ENCODE data around the gene BRPF1. TPM values are rescaled to one million over a fixed set of nuclear protein-coding genes. Genes with fewer than 3 reads are reported as not detected.
"Not testable (repeated sequence)": the region's sequence is repeated elsewhere in the genome, so short reads cannot be mapped to it uniquely, and the experiment has no call there.

The BRPF1 gene
- total RNA-seq, 6 experiments from 2014 or later, result 3.5 to 5.4 (median 5.1) TPM

- Histone ChIP-seq H3K9me3 (no peaks in the 10 kb centered on the region), H3K27me3 (no peaks in the 10 kb centered on the region)
- intact Hi-C loops (cut with DNase I), result no loop called here
Measured at GRCh38 chr3:9770276-9770812, 38.8 kb downstream of the BRPF1 start.

GRCh38 chr3:9771007-9771406 lies 39.5 kb downstream of the BRPF1 start:
- Histone ChIP-seq H3K27ac (peak overlapping the region in 2 of 3 donors; percentile 41 to 81), H3K4me3 (peak overlapping the region in 2 of 3 donors; percentile 65 to 77), H3K4me1 (peaks cover 0 to 18% (median 4%) of the 10 kb centered on the region in 4 donors)
- H3K36me3 ChIP-seq; H3K9me3 ChIP-seq; DNase-seq; intact Hi-C loops (cut with DNase I); H3K27me3 ChIP-seq; ATAC-seq: not testable (repeated sequence)
- whole genome bisulfite sequencing (ENCODE audit: insufficient coverage, low coverage, low lambda C conversion rate, missing lambda C conversion rate), result 50% methylated on average over 1 of the region's 2 CpGs

More at GRCh38 chr3:9770276-9770812, 38.8 kb downstream of the BRPF1 start:
- TF ChIP-seq POLR2A (IDR thresholded peaks at IDR 0.05), result no peak
- TF ChIP-seq, protein P1, sequence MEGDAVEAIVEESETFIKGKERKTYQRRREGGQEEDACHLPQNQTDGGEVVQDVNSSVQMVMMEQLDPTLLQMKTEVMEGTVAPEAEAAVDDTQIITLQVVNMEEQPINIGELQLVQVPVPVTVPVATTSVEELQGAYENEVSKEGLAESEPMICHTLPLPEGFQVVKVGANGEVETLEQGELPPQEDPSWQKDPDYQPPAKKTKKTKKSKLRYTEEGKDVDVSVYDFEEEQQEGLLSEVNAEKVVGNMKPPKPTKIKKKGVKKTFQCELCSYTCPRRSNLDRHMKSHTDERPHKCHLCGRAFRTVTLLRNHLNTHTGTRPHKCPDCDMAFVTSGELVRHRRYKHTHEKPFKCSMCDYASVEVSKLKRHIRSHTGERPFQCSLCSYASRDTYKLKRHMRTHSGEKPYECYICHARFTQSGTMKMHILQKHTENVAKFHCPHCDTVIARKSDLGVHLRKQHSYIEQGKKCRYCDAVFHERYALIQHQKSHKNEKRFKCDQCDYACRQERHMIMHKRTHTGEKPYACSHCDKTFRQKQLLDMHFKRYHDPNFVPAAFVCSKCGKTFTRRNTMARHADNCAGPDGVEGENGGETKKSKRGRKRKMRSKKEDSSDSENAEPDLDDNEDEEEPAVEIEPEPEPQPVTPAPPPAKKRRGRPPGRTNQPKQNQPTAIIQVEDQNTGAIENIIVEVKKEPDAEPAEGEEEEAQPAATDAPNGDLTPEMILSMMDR (IDR thresholded peaks at IDR 0.05), result no peak
- H3K27ac ChIP-seq, result peak overlapping the region; percentile 81 to 84 (median 81)
- DNase-seq, result peak; percentile 93 to 99 (median 97)
- peak overlapping the region; percentile 65 to 95 (median 77) for H3K4me3 ChIP-seq
- peak; percentile 62 to 68 (median 65) for ATAC-seq
- peaks cover 0 to 9% (median 2%) of the 10 kb centered on the region in 4 donors for H3K36me3 ChIP-seq
- 5% methylated on average over 13 of the region's 15 CpGs for WGBS (ENCODE audit: insufficient coverage, low coverage, low lambda C conversion rate, missing lambda C conversion rate)
- H3K4me1 ChIP-seq, result peaks cover 0 to 18% (median 4%) of the 10 kb centered on the region in 4 donors

DNA sequence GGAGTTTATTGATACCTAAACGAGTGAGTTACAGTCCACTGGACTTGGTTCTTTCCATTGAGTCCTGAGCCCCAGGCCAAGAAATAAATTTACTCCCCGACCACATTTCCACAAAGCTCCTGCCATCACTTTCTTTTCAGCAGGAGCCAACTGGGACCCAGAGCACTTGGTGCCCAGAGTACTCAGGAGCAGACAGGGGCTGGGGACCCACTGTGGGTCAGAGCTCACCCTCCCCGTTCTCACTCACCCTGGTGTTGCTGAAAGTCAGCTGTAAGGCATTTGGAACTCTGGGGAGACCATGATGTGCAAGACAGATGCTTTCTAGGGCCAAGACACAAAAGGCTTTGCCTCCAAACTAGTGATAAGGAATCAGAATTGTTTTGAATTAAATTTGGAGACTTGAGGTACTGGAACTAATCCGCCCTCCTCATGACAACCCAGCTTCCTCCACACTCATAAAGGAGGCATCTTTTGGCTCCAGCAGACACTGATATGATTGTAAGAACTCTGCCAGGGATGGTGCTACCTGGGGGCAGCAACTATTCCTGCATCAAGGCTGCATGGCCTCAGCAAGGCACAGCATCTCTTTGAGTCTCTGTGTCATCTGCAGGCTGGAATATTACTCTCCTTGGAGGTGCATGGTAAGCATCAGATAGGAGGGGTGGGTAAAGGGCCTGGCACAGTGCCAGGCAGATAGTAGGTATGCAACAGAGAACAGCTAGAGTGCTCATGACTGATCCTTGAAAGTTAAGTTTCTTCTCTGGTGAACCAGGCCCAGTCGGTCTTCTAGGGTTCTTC lies 45.6 kb downstream of the BRPF1 start:
- H3K9me3 ChIP-seq, result no peaks in the 10 kb centered on the region
- no peaks in the 10 kb centered on the region for H3K27me3 ChIP-seq
- 78% methylated on average over 5 of the region's 5 CpGs for WGBS (ENCODE audit: insufficient coverage, low coverage, low lambda C conversion rate, missing lambda C conversion rate)
- no peak overlapping the region for H3K27ac ChIP-seq
- TF ChIP-seq POLR2A (IDR thresholded peaks at IDR 0.05), result no peak
- TF ChIP-seq, protein P1 (IDR thresholded peaks at IDR 0.05), result no peak
- ATAC-seq (no peak), DNase-seq (no peak)
- peaks cover 0 to 19% (median 11%) of the 10 kb centered on the region in 4 donors for H3K4me1 ChIP-seq
- intact Hi-C loops (cut with DNase I), result no loop called here
- H3K4me3 ChIP-seq, result no peak overlapping the region
- peaks cover 0 to 6% (median 0%) of the 10 kb centered on the region in 4 donors for H3K36me3 ChIP-seq

GRCh38 chr3:9777694-9778021 lies 46.1 kb downstream of the BRPF1 start:
- Histone ChIP-seq H3K4me1 (peaks cover 0 to 24% (median 16%) of the 10 kb centered on the region in 4 donors), H3K27me3 (no peaks in the 10 kb centered on the region), H3K4me3 (no peak overlapping the region), H3K9me3 (no peaks in the 10 kb centered on the region), H3K27ac (no peak overlapping the region), H3K36me3 (peaks cover 0 to 6% (median 1%) of the 10 kb centered on the region in 4 donors)
- 100% methylated on average over 1 of the region's 1 CpG for WGBS (ENCODE audit: insufficient coverage, low coverage, low lambda C conversion rate, missing lambda C conversion rate)
- intact Hi-C loops (cut with DNase I), result no loop called here
- TF ChIP-seq, protein P1 (IDR thresholded peaks at IDR 0.05), result no peak
- no peak for TF ChIP-seq POLR2A (IDR thresholded peaks at IDR 0.05)
- no peak for ATAC-seq
- no peak for DNase-seq

Data from right lobe of liver (tissue), 6 donors.